HG03354 (cell line): ENCODE results near the gene CRYGB.
A peak's percentile ranks its signal among the peaks of the same experiment; 100 is the strongest.

Experiments used
- ATAC-seq: cut with Tn5 transposase; IDR thresholded peaks from one replicate; pipeline ENCODE4 v1.9.1; 2021; ENCODE audit warnings: mild to moderate bottlenecking; ENCODE audit not compliant: unreplicated experiment, poor library complexity, severe bottlenecking

The CRYGB gene

GRCh38 chr2:208146006-208146405 lies at the start of gene CRYGB:
CRYGB (minus strand) TSS chr2:208146158; CDS start chr2:208146120, 38 bp downstream.
- no peak for ATAC-seq

- no peak for ATAC-seq
Measured at GRCh38 chr2:208195531-208195930, 49.6 kb upstream of the CRYGB start.

GRCh38 chr2:208192611-208193236 lies 46.8 kb upstream of the CRYGB start:
- ATAC-seq, result no peak

GRCh38 chr2:208189810-208190503 lies 44.0 kb upstream of the CRYGB start, which contains the start of gene C2orf80:
C2orf80 (minus strand) TSS chr2:208190030; CDS start chr2:208186986, 3,044 bp downstream.
- ATAC-seq, result no peak

GRCh38 chr2:208189069-208189809 lies 43.3 kb upstream of the CRYGB start:
- no peak for ATAC-seq

- no peak for ATAC-seq
Measured at GRCh38 chr2:208186893-208187292, 40.9 kb upstream of the CRYGB start.

GRCh38 chr2:208186465-208186864 lies 40.5 kb upstream of the CRYGB start:
- ATAC-seq, result no peak

- ATAC-seq, result no peak
Measured at GRCh38 chr2:208183972-208184705, 38.2 kb upstream of the CRYGB start.

- ATAC-seq, result no peak
Measured at GRCh38 chr2:208183526-208183925, 37.6 kb upstream of the CRYGB start.

GRCh38 chr2:208182835-208183234 lies 36.9 kb upstream of the CRYGB start:
- ATAC-seq, result no peak

- ATAC-seq, result no peak
Measured at GRCh38 chr2:208179028-208179609, 33.2 kb upstream of the CRYGB start.

- ATAC-seq, result no peak
Measured at GRCh38 chr2:208175840-208176153, 29.8 kb upstream of the CRYGB start.

GRCh38 chr2:208175069-208175839 lies 29.3 kb upstream of the CRYGB start:
- ATAC-seq, result peak; percentile 99

GRCh38 chr2:208174144-208174543 lies 28.2 kb upstream of the CRYGB start:
- ATAC-seq, result no peak

- no peak for ATAC-seq
Measured at GRCh38 chr2:208172125-208172524, 26.2 kb upstream of the CRYGB start.

- no peak for ATAC-seq
Measured at GRCh38 chr2:208164951-208165755, 19.2 kb upstream of the CRYGB start.

- no peak for ATAC-seq
Measured at GRCh38 chr2:208163489-208163888, 17.5 kb upstream of the CRYGB start, which contains the start of gene CRYGA. CRYGA (minus strand) TSS chr2:208163589; CDS start chr2:208163556, 33 bp downstream.

GRCh38 chr2:208156439-208156838 lies 10.5 kb upstream of the CRYGB start:
- no peak for ATAC-seq
